ENCODE data around the gene ERICH6B.

GRCh38 chr13:45595965-45596364 is 19.6 kb downstream of the ERICH6B start:
- no peak for TF ChIP-seq CTCF (IDR thresholded peaks at IDR 0.05; ENCODE audit: poor library complexity)
- no peak for TF ChIP-seq EZH2phosphoT487 (IDR thresholded peaks at IDR 0.05; ENCODE audit: low read depth, severe bottlenecking, unreplicated experiment)
- no peak for TF ChIP-seq EZH2 (IDR thresholded peaks at IDR 0.05; ENCODE audit: borderline replicate concordance)
